ENCODE measurements around the gene CNEP1R1.
"Not testable (repeated sequence)": the region's sequence is repeated elsewhere in the genome, so short reads cannot be mapped to it uniquely, and the experiment has no call there.

Gene CNEP1R1

DNA sequence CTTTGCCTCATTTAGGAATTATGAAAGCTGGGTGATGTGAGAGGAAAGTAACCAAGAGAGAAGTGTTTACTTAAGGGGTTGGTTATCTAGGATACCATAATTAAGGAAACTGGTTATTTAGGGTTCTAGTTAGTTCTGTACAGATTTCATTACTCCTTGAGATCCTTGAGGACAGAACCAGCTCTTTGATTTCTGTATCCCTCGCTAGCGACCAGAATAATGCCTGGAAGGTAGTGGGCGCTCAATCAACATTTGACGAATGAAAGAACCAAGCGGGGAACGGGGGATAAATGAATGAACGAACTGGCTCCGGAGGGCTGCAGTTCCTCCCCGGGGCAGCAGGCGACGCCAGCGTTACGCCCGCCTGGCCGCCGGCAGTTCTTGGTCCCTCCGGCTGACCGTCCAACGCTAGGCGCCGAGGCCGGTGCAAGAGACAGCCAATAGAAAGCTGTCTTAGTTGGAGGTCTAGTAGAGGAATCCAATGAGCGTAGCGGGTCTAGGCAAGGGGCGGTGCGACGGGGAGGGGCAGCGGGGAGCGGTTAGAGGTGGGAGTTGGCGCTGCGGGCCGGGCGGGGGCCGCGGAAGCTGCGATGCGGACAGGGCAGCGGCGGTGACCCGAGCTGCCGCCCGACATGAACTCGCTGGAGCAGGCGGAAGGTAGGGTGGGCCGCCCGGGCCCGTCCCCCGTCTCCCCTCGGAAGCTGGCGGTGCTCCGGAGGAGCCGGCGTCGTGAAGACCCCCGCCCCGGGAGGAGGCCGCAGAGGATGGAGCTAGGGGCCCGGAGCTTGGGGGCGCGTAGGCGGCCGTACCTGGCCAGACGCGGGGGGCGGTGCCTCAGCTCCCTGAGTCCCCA, at the start of gene CNEP1R1:
Gene CNEP1R1, plus strand, starts transcription at position 542 of the 853 bp plus-strand sequence. Its CDS starts 91 bp downstream, at position 633.
- peak; percentile 98 for DNase-seq

- DNase-seq = no peak
Observed at GRCh38 chr16:49977427-49977826, 47.6 kb upstream of the CNEP1R1 start.

DNA sequence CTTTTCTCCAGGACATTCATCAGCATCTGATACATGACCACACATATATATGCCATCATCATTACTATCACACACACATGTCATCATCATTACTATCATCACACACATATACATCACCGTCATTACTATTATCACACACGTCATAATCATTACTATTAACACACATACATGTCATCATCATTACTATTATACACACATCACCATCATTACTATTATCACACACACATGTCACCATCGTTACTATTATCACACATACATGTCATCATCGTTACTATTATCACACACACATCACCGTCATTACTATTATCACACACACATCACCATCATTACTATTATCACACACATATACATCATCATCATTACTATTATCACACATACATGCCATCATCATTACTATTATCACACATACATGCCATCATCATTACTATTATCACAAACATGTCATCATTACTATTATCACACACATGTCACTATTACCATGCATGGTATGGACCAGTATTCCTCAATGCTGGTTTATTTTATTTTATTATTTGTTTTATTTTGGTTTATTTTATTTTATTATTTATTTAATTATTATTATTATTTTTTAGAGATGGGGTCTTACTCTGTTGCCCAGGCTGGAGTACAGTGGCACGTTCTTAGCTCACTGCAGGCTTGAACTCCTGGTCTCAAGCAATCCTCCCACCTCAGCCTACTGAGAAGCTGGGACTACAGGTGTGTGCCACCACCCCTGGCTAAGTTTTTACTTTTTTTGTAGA, 46.3 kb upstream of the CNEP1R1 start:
- no peak for DNase-seq

DNA sequence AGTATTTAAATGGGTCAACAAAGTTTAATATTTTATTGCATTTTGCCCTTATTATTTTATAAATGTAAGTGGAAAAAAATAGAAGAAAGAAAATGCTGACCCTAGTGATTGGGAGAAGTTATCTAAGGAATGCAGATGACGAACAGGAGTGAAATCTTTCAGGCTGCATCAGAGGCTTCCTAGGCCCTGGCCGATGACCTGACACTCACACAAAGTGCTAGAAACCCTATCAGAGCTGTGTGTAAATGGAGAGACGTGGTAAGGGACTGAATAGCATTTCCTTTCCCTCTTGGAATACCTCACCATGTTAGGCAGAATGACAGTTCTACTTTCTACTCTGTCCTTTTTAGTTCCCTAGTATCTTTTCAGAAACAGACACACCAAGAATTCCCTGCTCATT, 44.9 kb upstream of the CNEP1R1 start:
- no peak for DNase-seq

DNA sequence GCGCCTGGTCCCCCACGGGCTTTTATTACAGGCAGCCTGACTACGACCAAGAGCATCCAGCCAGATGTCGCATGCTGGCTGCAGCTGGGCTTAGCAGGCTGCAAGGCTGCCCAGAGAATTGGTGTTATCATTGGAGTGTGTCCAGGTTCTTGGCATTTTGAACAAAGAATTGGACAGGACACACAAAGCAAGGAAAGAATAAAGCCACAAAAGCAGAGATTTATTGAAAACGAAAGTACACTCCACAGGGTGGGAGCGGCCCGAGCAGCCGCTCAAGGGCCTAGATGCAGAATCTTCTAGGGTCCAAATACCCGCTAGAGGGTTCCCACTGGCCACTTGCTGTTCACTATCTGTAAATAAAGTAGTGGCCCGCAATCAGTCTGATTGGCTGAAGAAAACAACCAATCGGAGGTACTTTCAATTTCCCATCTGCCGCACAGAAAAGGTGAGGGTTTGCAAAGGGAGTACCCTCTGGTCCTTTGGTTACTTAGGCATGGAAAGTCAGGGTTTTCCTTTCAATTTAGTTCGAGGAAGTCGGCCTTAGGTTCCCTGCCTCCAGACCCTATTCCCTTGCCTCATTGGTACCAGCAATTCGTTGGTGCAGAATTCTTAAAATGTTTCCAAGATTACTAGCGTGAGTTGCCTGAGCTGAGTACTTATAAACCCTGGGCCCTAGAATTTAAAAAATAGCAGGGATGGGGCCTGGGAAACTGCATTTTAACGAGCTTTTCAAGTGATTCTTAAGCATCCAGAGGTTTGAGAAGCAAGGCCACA, 38.5 kb upstream of the CNEP1R1 start:
- DNase-seq = no peak

- no peak for DNase-seq
Observed at GRCh38 chr16:49987381-49987780, 37.6 kb upstream of the CNEP1R1 start.

DNA sequence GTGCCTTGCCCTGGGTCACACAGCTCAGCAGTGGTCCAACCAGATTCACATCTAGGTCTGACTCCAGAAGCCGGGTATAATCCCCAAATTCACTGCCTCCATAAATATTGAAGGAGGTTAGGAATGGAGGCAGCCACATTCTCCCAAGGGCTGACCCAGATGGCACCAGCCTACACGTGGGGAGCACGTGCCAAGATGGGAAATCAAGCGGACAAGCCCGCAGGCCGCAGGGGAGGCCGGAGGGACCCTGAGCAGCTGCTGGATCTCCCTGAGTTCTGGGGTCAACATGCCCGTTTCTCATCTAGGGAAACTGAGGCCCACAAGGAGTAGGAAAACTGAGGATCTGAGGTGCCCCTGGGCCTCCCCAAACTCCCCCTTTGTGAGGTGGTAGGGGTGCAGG, 32.2 kb upstream of the CNEP1R1 start:
- DNase-seq = no peak

DNA sequence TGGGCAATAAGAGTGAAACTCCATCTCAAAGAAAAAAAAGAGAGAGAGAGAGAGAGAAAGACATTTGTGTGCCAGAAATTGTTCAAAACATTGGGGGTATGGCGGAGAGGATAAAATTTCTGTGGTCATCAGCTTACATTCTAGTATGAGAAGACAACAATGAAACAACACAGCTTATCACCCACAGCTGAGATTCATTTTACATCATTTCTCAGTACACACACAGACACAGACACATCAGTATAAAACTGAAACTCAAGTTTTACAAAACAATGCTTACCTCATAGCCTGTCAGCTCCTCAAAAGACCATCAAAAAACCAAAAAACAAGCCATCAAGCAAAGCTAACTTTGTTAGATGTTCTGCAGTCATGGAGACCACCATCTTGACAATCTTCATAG, 31.4 kb upstream of the CNEP1R1 start:
- DNase-seq = no peak

GRCh38 chr16:49994006-49994405, 31.0 kb upstream of the CNEP1R1 start:
- no peak for DNase-seq

DNA sequence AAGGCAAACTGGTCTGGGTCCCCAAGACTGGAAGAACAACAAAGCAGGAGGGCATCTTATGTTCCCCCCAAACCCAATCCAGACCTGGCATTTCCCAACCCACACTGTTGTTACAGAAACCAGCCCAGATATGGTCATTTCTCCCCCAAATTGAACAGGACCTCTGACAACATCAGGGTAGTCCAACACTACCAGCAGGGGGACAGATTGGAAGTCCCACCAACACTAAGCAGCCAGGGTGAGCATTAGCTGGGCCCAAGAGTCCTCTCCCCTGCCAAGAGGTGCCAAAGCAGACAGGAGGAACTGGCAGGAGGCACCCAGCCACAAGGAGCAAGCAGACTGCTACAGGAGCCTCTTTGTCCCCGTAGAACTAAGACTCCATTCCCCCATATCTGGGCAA, 29.3 kb upstream of the CNEP1R1 start:
- no peak for DNase-seq

- DNase-seq = no peak
Observed at GRCh38 chr16:49997721-49998251, 27.2 kb upstream of the CNEP1R1 start.

- DNase-seq = no peak
Observed at GRCh38 chr16:49998991-49999390, 26.0 kb upstream of the CNEP1R1 start.

DNA sequence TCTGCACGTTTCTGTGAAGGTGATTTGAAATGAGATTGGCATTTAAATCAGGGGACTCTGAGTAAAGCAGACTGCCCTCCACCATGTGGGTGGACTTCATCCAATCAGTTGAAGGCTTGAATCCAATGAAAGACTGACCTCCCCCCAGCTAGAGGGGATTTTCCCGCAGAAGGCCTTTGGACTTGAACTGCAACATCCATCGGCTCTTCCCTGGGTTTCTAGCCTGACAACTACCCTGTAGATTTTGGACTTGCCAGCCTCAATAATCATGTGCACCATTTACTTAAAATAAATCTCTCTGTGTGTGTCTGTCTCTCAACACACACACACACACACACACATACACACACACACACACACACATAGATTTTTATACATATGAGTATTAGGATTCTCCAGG, 23.9 kb upstream of the CNEP1R1 start:
- no peak for DNase-seq

DNA sequence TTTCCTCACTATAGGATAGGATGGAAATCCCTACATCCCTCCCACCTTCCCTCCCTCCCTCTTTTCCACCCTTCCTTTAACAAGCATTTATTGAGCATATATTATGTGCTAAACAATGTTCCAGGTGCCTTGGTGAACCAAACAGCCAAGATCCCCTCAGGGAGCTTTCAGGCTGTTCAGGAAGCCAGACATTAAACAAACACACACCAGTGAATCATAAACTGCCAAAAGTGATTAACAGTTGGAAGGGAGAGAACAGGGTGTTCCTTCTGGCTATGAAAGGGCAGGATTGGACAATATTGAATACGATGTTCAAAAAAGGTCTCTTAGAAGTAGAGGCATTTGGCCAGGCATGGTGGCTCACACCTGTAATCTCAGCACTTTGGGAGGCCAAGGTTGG, 22.8 kb upstream of the CNEP1R1 start:
- DNase-seq = no peak

DNA sequence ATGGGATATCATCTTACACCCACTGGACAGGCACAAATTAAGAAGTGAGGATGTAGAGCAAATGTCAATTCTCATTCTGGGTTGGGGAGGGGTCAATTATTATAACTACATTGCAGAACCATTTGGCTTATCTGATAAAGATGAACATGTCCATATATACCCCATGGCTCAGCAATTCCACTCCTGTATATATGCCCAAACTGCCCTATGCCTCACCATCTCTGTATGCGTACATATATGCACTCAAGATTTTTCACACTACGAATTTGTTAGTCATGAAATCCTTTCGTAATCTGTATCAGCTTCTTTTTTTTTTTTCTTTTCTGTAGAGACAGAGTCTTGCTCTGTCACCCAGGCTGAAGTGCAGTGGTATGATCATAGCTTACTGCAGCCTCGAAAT, 20.8 kb upstream of the CNEP1R1 start:
- no peak for DNase-seq

DNA sequence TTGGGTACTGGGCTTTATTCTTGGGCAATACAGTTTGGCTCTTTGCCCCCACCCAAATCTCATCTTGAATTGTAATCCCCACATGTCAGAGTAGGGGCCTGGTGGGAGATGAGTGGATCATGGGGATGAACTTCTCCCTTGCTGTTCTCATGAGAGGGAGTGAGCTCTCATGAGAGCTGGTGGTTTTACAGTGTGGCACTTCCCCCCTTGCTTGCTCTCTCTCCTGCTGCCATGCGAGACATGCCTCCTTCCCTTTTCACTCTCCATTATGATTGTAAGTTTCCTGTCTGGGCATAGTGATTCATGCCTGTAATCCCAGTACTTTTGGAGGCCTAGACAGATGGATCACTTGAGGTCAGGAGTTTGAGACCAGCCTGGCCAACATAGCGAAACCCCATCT, 18.1 kb upstream of the CNEP1R1 start:
- DNase-seq = no peak

GRCh38 chr16:50007744-50008143, 17.3 kb upstream of the CNEP1R1 start:
- no peak for DNase-seq

DNA sequence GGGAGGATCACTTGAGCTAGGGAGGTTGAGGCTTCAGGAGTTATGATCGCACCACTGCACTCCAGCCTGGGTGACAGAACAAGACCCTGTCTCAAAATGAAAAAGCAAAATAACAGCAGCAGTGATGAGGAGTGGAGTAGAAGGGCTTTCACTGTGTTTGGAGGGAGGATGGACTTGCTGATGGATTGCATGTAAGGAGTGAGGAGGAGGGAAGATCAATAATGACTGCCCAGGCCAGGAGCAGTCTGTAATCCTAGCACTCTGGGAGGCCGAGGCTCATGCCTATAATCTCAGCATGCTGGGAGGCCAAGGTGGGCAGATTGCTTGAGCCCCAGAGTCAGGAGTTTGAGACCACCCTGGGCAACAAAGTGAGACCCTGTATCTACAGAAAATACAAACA, 14.8 kb upstream of the CNEP1R1 start:
- DNase-seq = no peak

DNA sequence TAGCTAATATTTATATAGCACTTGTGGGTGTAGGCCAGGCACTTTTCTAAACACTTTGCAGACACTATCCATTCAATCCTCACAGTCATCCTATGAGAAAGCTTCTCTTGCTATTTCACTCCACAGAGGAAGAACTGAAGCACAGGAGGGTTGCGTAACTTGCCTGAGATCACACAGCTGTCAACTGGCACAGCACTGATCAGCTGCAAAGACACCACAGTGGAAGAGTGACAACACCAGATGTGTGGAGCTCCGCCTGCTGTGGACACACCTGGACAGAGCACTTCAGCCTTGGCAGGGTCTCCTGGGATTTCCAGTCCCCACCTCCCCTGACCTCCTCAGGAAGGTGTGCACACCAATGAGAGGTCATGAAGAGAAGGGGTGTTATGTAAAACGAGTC, 13.3 kb upstream of the CNEP1R1 start:
- no peak for DNase-seq

DNA sequence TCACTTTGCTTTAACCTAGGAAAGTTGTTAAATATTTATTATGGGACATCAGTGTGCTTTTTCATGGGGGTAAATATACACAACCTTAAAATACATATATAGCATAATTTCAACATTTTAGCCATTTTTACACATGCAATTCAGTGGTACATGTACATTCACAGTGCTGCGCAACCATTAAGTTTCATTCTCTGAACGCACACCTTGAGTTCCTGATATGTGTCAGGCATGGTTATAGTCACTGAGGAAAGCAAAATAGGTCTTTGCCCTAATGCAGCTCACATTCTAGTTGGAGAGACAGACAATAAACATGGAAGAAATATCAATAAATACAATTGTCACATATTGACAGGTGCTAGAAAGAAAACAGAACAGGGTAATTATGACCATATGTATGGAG, 12.8 kb upstream of the CNEP1R1 start:
- no peak for DNase-seq

GRCh38 chr16:50014211-50014610, 10.8 kb upstream of the CNEP1R1 start:
- DNase-seq = not testable (repeated sequence)

GRCh38 chr16:50015631-50016030, 9.4 kb upstream of the CNEP1R1 start:
- no peak for DNase-seq

- no peak for DNase-seq
Observed at GRCh38 chr16:50017553-50017952, 7.5 kb upstream of the CNEP1R1 start.
